Suprapubic skin (tissue), 4 donors: ENCODE results near the gene RNF133. TPM values are rescaled to one million over a fixed set of nuclear protein-coding genes. Genes with fewer than 3 reads are reported as not detected.
"Not testable (repeated sequence)": the region's sequence is repeated elsewhere in the genome, so short reads cannot be mapped to it uniquely, and the experiment has no call there.

Experiments
- DNase-seq, 2 donors: peaks; one replicate each; pipeline ENCODE4 v3.0.0-alpha.2; 2019; ENCODE audit warnings: low spot score in 2 of 2
- H3K27ac ChIP-seq: fragments of 200-600 bp; sonication (generic); one replicate; pipeline ENCODE4 v1.5.1; 2019
- H3K27me3 ChIP-seq: fragments of 200-600 bp; sonication (generic); one replicate; pipeline ENCODE4 v1.5.1; 2019
- H3K36me3 ChIP-seq: fragments of 200-600 bp; sonication (generic); one replicate; pipeline ENCODE4 v1.5.1; 2019
- H3K4me1 ChIP-seq: fragments of 200-600 bp; sonication (generic); one replicate; pipeline ENCODE4 v1.5.1; 2019
- H3K4me3 ChIP-seq: fragments of 200-600 bp; sonication (generic); one replicate; pipeline ENCODE4 v1.5.1; 2019; ENCODE audit warnings: mild to moderate bottlenecking
- H3K9me3 ChIP-seq: fragments of 200-600 bp; sonication (generic); one replicate; pipeline ENCODE4 v1.5.1; 2019
- EP300 ChIP-seq: sonication (generic); formaldehyde crosslinking; IDR thresholded peaks from one replicate; pipeline ENCODE4 v1.6.1; 2017; ENCODE audit warnings: antibody characterized with exemption
- POLR2A ChIP-seq, 2 donors: fragments of 450-650 bp; IDR thresholded peaks; one replicate each; pipeline ENCODE4 v1.6.1; 2017; ENCODE audit warnings: antibody characterized with exemption in 2 of 2, mild to moderate bottlenecking in 2 of 2, moderate library complexity in 2 of 2
- POLR2AphosphoS5 ChIP-seq, 3 donors: sonication (generic); formaldehyde crosslinking; IDR thresholded peaks; one replicate each; pipeline ENCODE4 v1.6.1; 2017; ENCODE audit warnings: antibody characterized with exemption in 3 of 3
- WGBS: methylation state at CpG from one replicate; pipeline ENCODE4 v1.1.5; 2018; 5-methylcytosine and 5-hydroxymethylcytosine counted together
- total RNA-seq, 4 donors: library from RNA; depleted of rRNA; stranded (reverse); fragments of >200 nt; gene quantifications; one replicate each; pipeline ENCODE4 v1.1.0, GENCODE V29; 2016
- TF ChIP-seq, protein P1 (sequence below), 2 donors: fragments of 200-600 bp in 1 of 2; fragments of 450-650 bp in 1 of 2; sonication (generic) in 1 of 2; IDR thresholded peaks; one replicate each; pipeline ENCODE4 v1.5.1; 2016 to 2019; ENCODE audit warnings: antibody characterized with exemption in 2 of 2, mild to moderate bottlenecking in 1 of 2, moderate library complexity in 1 of 2

The RNF133 gene
- total RNA-seq, 4 donors from 2014 or later = 0.34 to 0.72 (median 0.42) TPM; not detected in 1

DNA sequence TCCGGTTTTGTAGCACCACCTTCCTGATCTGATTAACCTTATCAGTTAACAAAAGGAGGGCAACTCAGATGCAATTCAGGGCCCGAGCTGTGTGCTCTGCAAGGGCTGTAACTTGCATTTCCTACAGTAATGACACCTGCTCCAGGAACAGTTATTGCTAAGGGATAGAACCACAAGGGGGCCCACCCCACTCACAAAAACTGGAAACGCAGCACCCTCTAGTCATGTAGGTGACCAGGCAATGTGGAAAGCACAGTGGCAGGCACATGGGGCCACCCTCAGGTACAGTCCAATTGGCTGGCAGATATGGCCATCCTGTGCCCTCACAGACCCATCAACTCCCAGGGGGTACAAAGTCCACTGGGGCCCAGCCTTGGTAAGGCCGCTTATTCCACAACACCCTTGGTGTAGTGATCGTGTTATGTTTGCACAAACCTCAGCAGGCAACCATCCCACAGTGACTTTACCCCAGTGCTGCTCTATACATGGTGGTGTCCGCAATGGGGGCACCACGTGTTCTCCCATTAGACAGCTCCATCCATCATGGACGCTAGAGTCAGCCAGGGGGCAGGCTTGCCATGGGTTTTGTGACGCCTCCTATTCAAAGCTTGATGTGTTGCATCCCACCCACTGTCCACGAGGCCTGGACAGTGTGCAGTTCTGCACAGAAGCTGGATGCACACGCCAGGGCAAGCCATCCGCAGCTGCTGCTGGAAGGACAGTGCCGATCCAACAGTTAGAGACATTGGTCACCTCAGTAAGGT is 9.4 kb downstream of the RNF133 start:
- TF ChIP-seq POLR2AphosphoS5 (IDR thresholded peaks at IDR 0.05) (no peak), POLR2A (IDR thresholded peaks at IDR 0.05) (no peak), EP300 (no peak)
- TF ChIP-seq, protein P1, sequence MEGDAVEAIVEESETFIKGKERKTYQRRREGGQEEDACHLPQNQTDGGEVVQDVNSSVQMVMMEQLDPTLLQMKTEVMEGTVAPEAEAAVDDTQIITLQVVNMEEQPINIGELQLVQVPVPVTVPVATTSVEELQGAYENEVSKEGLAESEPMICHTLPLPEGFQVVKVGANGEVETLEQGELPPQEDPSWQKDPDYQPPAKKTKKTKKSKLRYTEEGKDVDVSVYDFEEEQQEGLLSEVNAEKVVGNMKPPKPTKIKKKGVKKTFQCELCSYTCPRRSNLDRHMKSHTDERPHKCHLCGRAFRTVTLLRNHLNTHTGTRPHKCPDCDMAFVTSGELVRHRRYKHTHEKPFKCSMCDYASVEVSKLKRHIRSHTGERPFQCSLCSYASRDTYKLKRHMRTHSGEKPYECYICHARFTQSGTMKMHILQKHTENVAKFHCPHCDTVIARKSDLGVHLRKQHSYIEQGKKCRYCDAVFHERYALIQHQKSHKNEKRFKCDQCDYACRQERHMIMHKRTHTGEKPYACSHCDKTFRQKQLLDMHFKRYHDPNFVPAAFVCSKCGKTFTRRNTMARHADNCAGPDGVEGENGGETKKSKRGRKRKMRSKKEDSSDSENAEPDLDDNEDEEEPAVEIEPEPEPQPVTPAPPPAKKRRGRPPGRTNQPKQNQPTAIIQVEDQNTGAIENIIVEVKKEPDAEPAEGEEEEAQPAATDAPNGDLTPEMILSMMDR (IDR thresholded peaks at IDR 0.05) = no peak
- Histone ChIP-seq H3K27me3 (no peaks in the 10 kb centered on the region), H3K36me3 (no peaks in the 10 kb centered on the region), H3K9me3 (no peaks in the 10 kb centered on the region), H3K27ac (no peak overlapping the region), H3K4me1 (no peaks in the 10 kb centered on the region), H3K4me3 (no peak overlapping the region)
- DNase-seq = no peak
- 94% methylated on average over 11 of the region's 13 CpGs for WGBS

DNA sequence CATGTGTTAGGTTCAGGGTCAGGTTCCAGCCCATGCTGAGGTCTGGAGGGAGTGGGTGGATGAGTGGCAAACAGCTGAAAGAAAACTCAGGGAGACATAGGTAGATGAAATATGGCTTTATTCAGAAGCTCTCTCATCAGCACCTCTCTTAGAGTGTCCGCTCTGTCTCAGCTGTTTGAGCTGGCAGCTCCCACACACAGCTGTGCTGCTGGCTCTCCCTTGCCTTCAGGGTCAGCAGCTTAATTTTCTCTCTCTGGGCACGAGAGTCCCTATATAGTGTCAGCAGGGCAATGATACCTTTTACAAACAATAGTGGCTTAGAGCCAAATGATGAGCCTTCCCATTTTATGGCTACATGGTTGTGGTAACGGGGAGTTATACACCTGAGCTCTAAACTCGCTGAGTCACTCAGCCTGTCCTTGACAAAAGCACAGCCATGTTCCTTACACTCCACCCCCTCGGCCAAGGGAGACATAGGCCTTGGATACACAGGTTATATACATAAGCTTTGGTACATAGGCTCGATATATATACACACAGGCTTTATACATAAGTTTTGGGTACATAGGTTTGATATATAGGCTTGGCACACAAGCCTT is 10.4 kb downstream of the RNF133 start:
- TF ChIP-seq POLR2AphosphoS5 (IDR thresholded peaks at IDR 0.05) (no peak), EP300 (no peak), POLR2A (IDR thresholded peaks at IDR 0.05) (no peak)
- TF ChIP-seq, protein P1 (IDR thresholded peaks at IDR 0.05) = no peak
- no peaks in the 10 kb centered on the region for H3K36me3 ChIP-seq
- no peaks in the 10 kb centered on the region for H3K4me1 ChIP-seq
- no peaks in the 10 kb centered on the region for H3K9me3 ChIP-seq
- no peak for DNase-seq
- no peak overlapping the region for H3K27ac ChIP-seq
- 73% methylated on average over 6 of the region's 6 CpGs for WGBS
- H3K4me3 ChIP-seq = no peak overlapping the region
- no peaks in the 10 kb centered on the region for H3K27me3 ChIP-seq

DNA sequence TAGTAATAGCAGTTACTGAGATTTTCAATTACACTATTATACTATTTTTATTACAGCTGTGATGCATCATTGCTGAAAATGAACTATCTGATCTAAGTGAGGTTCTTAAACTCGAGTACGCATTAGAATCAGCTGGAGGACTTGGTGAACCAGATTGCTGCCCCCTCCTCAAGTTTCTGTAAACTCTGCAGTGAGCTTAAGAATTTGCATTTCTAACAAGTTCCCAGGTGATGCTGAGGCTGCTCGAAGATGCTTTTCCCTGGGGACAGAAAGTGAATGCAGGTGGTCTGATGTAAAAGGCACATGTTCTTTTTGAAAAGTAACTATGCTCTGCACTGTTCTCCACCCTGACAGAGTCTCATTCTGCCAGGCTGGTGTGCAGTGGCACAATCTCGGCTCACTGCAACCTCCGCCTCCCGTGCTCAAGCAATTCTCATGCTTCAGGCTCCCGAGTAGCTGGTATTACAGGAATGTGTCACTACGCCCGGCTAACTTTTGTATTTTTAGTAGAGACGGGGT is 12.5 kb downstream of the RNF133 start:
- no peaks in the 10 kb centered on the region for H3K36me3 ChIP-seq
- no peaks in the 10 kb centered on the region for H3K27me3 ChIP-seq
- TF ChIP-seq EP300 = no peak
- TF ChIP-seq POLR2A (IDR thresholded peaks at IDR 0.05) = no peak
- TF ChIP-seq POLR2AphosphoS5 (IDR thresholded peaks at IDR 0.05) = no peak
- TF ChIP-seq, protein P1 (IDR thresholded peaks at IDR 0.05) = no peak
- no peaks in the 10 kb centered on the region for H3K4me1 ChIP-seq
- H3K4me3 ChIP-seq = no peak overlapping the region
- H3K27ac ChIP-seq = no peak overlapping the region
- WGBS = 82% methylated on average over 10 of the region's 10 CpGs
- no peaks in the 10 kb centered on the region for H3K9me3 ChIP-seq
- DNase-seq = no peak

DNA sequence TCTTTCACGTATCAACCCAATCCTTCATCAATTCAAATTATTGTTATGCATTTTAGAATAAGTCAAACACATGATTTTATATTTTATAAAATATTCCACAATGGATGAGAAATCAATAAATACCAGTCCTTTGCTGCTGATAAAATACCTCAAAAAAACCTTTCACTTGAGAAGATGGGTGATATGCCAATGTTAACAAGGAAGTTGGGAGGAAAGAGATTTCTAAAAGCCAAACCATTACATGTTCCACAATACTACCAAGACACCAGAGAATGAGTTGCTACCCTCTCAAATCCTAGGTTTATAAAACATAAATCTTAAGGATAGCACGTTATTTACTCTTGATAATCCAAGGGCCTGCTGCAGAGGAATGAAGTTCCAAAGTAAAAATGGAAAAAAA is 14.4 kb downstream of the RNF133 start:
- DNase-seq = no peak
- Histone ChIP-seq H3K36me3 (no peaks in the 10 kb centered on the region), H3K4me3 (no peak overlapping the region), H3K4me1 (no peaks in the 10 kb centered on the region), H3K9me3 (no peaks in the 10 kb centered on the region), H3K27ac (no peak overlapping the region), H3K27me3 (no peaks in the 10 kb centered on the region)
- TF ChIP-seq POLR2A (IDR thresholded peaks at IDR 0.05) (no peak), EP300 (no peak), POLR2AphosphoS5 (IDR thresholded peaks at IDR 0.05) (no peak)
- TF ChIP-seq, protein P1 (IDR thresholded peaks at IDR 0.05) = no peak
- WGBS = 83% methylated on average over 2 of the region's 2 CpGs

DNA sequence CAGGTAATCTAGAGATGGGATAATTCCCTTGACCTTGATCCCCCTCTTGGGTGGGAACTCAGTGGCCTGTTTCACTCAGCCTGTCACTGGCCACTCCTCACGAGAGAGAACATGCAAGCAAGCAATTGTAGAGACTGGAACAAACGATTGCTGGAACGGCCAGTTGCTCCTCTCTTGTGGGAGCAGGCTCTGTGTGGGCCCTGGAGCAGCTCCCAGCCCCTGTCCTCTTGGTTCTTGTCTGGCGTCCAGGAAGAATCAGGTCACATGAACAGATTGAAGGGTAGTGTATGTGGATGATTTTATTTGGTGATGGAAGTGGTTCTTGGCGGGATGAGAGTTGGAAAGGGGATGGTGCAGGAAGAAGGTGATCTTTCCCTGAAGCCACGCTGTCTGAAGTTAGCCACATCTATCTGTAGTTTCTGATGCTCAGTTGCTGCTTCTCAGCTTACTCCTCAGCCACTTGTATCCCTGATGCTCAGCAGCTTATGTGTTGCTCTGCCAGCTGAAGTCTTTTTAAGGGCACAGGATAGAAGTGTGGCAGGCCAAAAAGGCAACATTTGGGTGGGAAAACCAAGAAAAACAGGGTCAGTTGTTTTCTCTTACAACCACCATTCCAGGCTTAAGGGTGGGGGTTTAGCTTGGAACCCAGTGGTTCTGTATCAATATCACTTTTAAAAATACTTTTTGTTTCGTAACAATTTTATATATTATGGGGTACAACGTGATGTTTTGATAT is 15.9 kb downstream of the RNF133 start:
- Histone ChIP-seq H3K27ac (no peak overlapping the region), H3K4me1 (no peaks in the 10 kb centered on the region), H3K36me3 (no peaks in the 10 kb centered on the region), H3K27me3 (no peaks in the 10 kb centered on the region), H3K9me3 (no peaks in the 10 kb centered on the region), H3K4me3 (no peak overlapping the region)
- 86% methylated on average over 8 of the region's 8 CpGs for WGBS
- no peak for DNase-seq
- TF ChIP-seq, protein P1 (IDR thresholded peaks at IDR 0.05) = no peak
- TF ChIP-seq EP300 (no peak), POLR2A (IDR thresholded peaks at IDR 0.05) (no peak), POLR2AphosphoS5 (IDR thresholded peaks at IDR 0.05) (no peak)

DNA sequence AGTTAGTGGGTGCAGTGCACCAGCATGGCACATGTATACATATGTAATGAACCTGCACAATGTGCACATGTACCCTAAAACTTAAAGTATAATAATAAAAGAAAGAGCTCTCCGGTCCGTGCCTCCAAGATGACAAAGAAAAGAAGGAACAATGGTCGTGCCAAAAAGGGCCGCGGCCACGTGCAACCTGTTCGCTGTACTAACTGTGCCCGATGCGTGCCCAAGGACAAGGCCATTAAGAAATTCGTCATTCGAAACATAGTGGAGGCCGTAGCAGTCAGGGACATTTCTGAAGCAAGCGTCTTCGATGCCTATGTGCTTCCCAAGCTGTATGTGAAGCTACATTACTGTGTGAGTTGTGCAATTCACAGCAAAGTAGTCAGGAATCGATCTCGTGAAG is 17.7 kb downstream of the RNF133 start:
- DNase-seq, H3K4me1 ChIP-seq, H3K27ac ChIP-seq, H3K9me3 ChIP-seq, H3K27me3 ChIP-seq, H3K36me3 ChIP-seq, H3K4me3 ChIP-seq: not testable (repeated sequence)
- WGBS = 96% methylated on average over 16 of the region's 16 CpGs
